A673 (cell line): ENCODE results near the gene HS6ST2. TPM values are rescaled to one million over a fixed set of nuclear protein-coding genes. Genes with fewer than 3 reads are reported as not detected.

Experiments
- BruUV-seq: library from RNA; stranded (reverse); fragments of 400-500 nt; replicated peaks from 2 replicates; lab custom pipeline; 2021; lab: Mats Ljungman, UMichigan
- CTCF ChIA-PET: fragments of 300-600 bp; sonication (Branson Sonifier 250); formaldehyde crosslinking; loops from one replicate; lab custom pipeline; 2022; ENCODE audit warnings: antibody characterized with exemption; lab: Charles Lee
- POLR2A ChIA-PET: fragments of 300-600 bp; sonication (Branson Sonifier 250); formaldehyde crosslinking; loops from one replicate; lab custom pipeline; 2022; ENCODE audit warnings: antibody characterized with exemption; ENCODE audit not compliant: low non-redundant PET; lab: Charles Lee
- DNase-seq: peaks from one replicate; pipeline ENCODE4 v3.0.0-alpha.2; 2015; ENCODE audit warnings: low spot score
- H3K27ac ChIP-seq: fragments of 200-600 bp; sonication (generic); 2 replicates; pipeline ENCODE4 v1.5.1; 2016; ENCODE audit warnings: mixed run types, low read depth, mild to moderate bottlenecking, mixed read lengths, antibody characterized with exemption, low read length; ENCODE audit not compliant: poor library complexity, severe bottlenecking
- H3K27me3 ChIP-seq: fragments of 200-600 bp; sonication (generic); replicated peaks from 2 replicates; pipeline ENCODE4 v1.6.1; 2017; ENCODE audit warnings: mixed run types, low read depth, mild to moderate bottlenecking, mixed read lengths, antibody characterized with exemption, low read length; ENCODE audit not compliant: insufficient read depth, poor library complexity
- H3K36me3 ChIP-seq: fragments of 200-600 bp; sonication (generic); 2 replicates; pipeline ENCODE4 v1.6.1; 2016; ENCODE audit warnings: mixed run types, mild to moderate bottlenecking, mixed read lengths, antibody characterized with exemption, low read length; ENCODE audit not compliant: insufficient read depth, poor library complexity, severe bottlenecking
- H3K4me1 ChIP-seq: fragments of 200-600 bp; sonication (generic); 2 replicates; pipeline ENCODE4 v1.6.1; 2017; ENCODE audit warnings: mixed run types, mild to moderate bottlenecking, mixed read lengths, antibody characterized with exemption, low read length; ENCODE audit not compliant: insufficient read depth, poor library complexity, severe bottlenecking
- H3K4me3 ChIP-seq: fragments of 200-600 bp; sonication (generic); 2 replicates; pipeline ENCODE4 v1.5.1; 2016; ENCODE audit warnings: low read depth, mixed run types, mild to moderate bottlenecking, mixed read lengths, low read length; ENCODE audit not compliant: poor library complexity, severe bottlenecking
- H3K9me3 ChIP-seq: fragments of 200-600 bp; sonication (generic); 2 replicates; pipeline ENCODE4 v1.6.1; 2016; ENCODE audit warnings: mixed run types, low read depth, mild to moderate bottlenecking, mixed read lengths, antibody characterized with exemption, low read length; ENCODE audit not compliant: poor library complexity, severe bottlenecking
- EZH2 ChIP-seq: fragments of 200-600 bp; sonication (generic); IDR thresholded peaks from 2 replicates; pipeline ENCODE4 v1.6.1; 2017; ENCODE audit warnings: borderline replicate concordance, low read depth, mild to moderate bottlenecking, mixed read lengths, antibody characterized with exemption, low read length; ENCODE audit not compliant: poor library complexity, severe bottlenecking
- intact Hi-C: fragments of 100-400 bp; cut with micrococcal nuclease; formaldehyde crosslinking; loops from one replicate; pipeline ENCODE4 v1.10.0; 2022; ENCODE audit not compliant: unreplicated experiment
- total RNA-seq: library from RNA; stranded (reverse); gene quantifications from 2 replicates; pipeline ENCODE4 v1.2.3, GENCODE V29; 2021
- TF ChIP-seq, protein P1 (sequence below): fragments of 300-800, 200-600 bp; sonication (generic); conservative IDR thresholded peaks from 2 replicates; pipeline ENCODE4 v1.5.1; 2017; ENCODE audit warnings: low read depth, mild to moderate bottlenecking, antibody characterized with exemption, low read length, moderate library complexity, mixed read lengths

HS6ST2 gene
- total RNA-seq, 1 experiment from 2014 or later: 6.9 TPM

DNA sequence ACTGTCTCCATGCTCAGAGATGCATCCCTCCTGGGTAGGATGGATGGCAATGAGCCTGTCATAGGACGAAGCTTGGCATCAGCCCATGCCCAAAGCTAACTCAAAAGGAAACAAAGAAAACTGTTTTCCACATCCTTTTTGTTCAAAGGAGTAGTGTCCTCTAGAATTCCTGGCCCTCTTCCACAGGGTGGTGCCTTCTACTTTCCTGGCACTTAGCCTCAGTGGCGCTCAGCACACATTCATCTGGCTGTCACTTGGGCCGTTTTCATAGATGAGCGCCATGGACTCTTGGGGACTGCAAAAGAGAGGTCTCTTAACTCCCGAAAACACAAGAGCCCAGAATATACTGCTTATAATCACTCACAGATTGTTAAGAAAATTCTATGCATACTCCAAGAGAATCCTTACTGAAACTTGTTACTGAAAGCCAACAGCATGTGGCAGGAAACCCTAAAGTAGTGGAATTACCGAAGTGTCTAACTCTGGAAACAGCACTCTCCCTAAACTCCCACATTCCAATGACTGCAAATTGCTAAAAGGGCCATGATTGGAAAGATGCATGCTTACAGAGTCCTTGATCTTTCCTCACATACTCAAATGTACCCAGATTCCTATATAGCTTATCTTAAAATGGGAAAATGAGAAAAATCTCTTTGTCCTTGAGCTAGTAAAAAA, 110.0 kb downstream of the HS6ST2 start:
- intact Hi-C loops: no loop called here
- POLR2A ChIA-PET: no interaction called here
- peaks cover under 1% of the 10 kb centered on the region for H3K27me3 ChIP-seq
- CTCF ChIA-PET: no interaction called here
- H3K4me1 ChIP-seq: no peaks in the 10 kb centered on the region
- DNase-seq: no peak
- H3K36me3 ChIP-seq: no peaks in the 10 kb centered on the region
- TF ChIP-seq EZH2: no peak
- TF ChIP-seq, protein P1, sequence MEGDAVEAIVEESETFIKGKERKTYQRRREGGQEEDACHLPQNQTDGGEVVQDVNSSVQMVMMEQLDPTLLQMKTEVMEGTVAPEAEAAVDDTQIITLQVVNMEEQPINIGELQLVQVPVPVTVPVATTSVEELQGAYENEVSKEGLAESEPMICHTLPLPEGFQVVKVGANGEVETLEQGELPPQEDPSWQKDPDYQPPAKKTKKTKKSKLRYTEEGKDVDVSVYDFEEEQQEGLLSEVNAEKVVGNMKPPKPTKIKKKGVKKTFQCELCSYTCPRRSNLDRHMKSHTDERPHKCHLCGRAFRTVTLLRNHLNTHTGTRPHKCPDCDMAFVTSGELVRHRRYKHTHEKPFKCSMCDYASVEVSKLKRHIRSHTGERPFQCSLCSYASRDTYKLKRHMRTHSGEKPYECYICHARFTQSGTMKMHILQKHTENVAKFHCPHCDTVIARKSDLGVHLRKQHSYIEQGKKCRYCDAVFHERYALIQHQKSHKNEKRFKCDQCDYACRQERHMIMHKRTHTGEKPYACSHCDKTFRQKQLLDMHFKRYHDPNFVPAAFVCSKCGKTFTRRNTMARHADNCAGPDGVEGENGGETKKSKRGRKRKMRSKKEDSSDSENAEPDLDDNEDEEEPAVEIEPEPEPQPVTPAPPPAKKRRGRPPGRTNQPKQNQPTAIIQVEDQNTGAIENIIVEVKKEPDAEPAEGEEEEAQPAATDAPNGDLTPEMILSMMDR: no peak
- no peaks in the 10 kb centered on the region for H3K9me3 ChIP-seq
- BruUV-seq: no TSS peak
- H3K4me3 ChIP-seq: no peak overlapping the region
- no peak overlapping the region for H3K27ac ChIP-seq

DNA sequence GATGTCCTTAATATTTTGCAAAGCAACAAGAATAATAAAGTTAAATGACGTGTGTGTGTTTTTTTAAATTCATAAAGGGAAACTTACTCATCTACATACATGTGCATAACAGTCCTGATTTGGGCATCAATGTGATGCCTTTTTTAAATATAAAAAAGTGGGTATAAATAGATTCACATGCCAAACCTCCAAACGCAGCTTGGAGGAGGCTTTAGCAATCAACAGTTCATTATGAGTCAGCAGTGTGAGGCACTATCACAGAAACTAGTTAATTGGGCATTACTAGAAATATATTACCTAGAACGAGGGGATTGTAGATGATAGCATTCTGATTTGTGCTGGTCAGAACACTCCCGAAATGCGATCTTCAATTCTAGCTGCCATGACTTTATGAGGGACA, 115.1 kb downstream of the HS6ST2 start:
- H3K4me1 ChIP-seq: peaks cover 2% of the 10 kb centered on the region
- H3K27ac ChIP-seq: no peak overlapping the region
- H3K36me3 ChIP-seq: no peaks in the 10 kb centered on the region
- no peak for TF ChIP-seq EZH2
- TF ChIP-seq, protein P1: no peak
- no TSS peak for BruUV-seq
- H3K27me3 ChIP-seq: peaks cover 13% of the 10 kb centered on the region
- ChIA-PET POLR2A (no interaction called here), CTCF (no interaction called here)
- H3K4me3 ChIP-seq: no peak overlapping the region
- intact Hi-C loops: no loop called here
- no peaks in the 10 kb centered on the region for H3K9me3 ChIP-seq
- DNase-seq: no peak

DNA sequence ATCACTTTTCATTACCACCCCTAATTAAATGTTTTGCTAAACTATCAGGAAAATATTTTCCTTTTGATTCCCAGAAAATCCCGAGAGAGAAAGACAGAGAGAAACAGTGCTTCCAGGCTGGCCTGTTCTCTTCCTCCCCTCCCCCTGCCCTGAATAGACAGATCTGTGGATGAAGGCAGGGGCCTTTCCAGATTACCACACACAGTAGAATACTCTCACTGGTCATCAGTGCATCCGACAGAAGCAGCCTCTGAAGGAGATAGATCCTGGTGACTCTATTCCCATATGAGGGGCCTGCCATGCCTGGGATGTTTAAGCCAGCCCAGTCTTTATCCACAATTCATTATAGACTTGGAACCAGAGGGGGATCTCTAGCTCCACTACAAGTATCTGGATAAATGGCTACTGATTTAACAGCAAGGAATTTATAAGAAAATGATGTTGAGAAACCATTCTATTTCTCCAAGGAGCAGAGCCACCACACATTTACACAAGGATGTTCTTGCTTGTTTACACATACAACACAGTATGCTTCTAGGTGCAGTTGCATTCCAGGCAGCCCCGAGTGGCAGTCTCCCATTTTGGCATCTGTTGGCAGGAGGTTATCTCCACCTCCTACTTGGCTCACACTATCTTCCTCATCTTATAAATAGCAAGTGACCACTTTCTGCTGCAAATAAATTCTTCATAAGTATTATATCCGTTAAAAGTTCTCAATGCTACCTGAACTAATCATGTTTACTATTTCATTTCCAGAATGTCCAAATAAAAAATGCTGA, 115.8 kb downstream of the HS6ST2 start:
- Histone ChIP-seq H3K4me1 (peaks cover 5% of the 10 kb centered on the region), H3K9me3 (no peaks in the 10 kb centered on the region), H3K27me3 (peaks cover 13% of the 10 kb centered on the region), H3K4me3 (no peak overlapping the region), H3K27ac (no peak overlapping the region), H3K36me3 (no peaks in the 10 kb centered on the region)
- BruUV-seq: no TSS peak
- intact Hi-C loops: no loop called here
- no peak for DNase-seq
- CTCF ChIA-PET: no interaction called here
- POLR2A ChIA-PET: no interaction called here
- TF ChIP-seq EZH2: no peak
- TF ChIP-seq, protein P1: no peak
